Small intestine (tissue), 7 donors: ENCODE measurements around the gene CYP46A1. TPM values are rescaled to one million over a fixed set of nuclear protein-coding genes. Genes with fewer than 3 reads are reported as not detected.

Source experiments
- DNase-seq, 2 donors: peaks; one replicate each; pipeline versions ENCODE4 v3.0.0 to v3.0.0-alpha.2; 2013
- FAIRE-seq: peaks from 2 replicates; lab custom pipeline; 2012; peaks lifted over from hg19 to GRCh38; lab: Jason Lieb, UNC
- H3K27ac ChIP-seq, 3 donors: one replicate each; pipeline ENCODE4 v1.5.1; 2013; ENCODE audit warnings: low read length in 2 of 3, mild to moderate bottlenecking in 2 of 3, control low read depth in 1 of 3, inconsistent platforms in 1 of 3, low read depth in 1 of 3, moderate library complexity in 1 of 3
- H3K27me3 ChIP-seq, 3 donors: one replicate each; pipeline ENCODE4 v1.6.1; 2013; ENCODE audit warnings: low read length in 3 of 3, inconsistent platforms in 1 of 3; ENCODE audit not compliant: control insufficient read depth in 3 of 3, insufficient read depth in 3 of 3
- H3K36me3 ChIP-seq, 3 donors: one replicate each; pipeline ENCODE4 v1.6.1; 2013; ENCODE audit warnings: low read length in 3 of 3, inconsistent platforms in 1 of 3, low read depth in 1 of 3, mild to moderate bottlenecking in 1 of 3, moderate library complexity in 1 of 3; ENCODE audit not compliant: control insufficient read depth in 3 of 3, insufficient read depth in 2 of 3
- H3K4me1 ChIP-seq, 3 donors: one replicate each; pipeline ENCODE4 v1.6.1; 2013; ENCODE audit warnings: low read length in 2 of 3, inconsistent platforms in 1 of 3, low read depth in 1 of 3, mild to moderate bottlenecking in 1 of 3, moderate library complexity in 1 of 3; ENCODE audit not compliant: control insufficient read depth in 3 of 3, insufficient read depth in 2 of 3
- H3K4me3 ChIP-seq, 3 donors: one replicate each; pipeline ENCODE4 v1.5.1; 2013; ENCODE audit warnings: low read length in 3 of 3, control low read depth in 1 of 3, inconsistent platforms in 1 of 3, low read depth in 1 of 3, mild to moderate bottlenecking in 1 of 3, moderate library complexity in 1 of 3
- H3K9me3 ChIP-seq, 2 donors: one replicate each; pipeline ENCODE4 v1.6.1; 2013; ENCODE audit warnings: low read depth in 1 of 2, low read length in 1 of 2; ENCODE audit not compliant: control insufficient read depth in 2 of 2, insufficient read depth in 1 of 2
- WGBS, 3 donors: extraction: QIAGEN DNeasy Blood & Tissue Kit; methylation state at CpG; one replicate each; pipeline ENCODE4 v1.1.7; 2013; 5-methylcytosine and 5-hydroxymethylcytosine counted together
- polyA plus RNA-seq, 4 donors: library from polyadenylated mRNA; stranded (reverse) in 3 of 4; unstranded in 1 of 4; fragments of 200-250 nt in 3 of 4; fragments of 120-200 nt in 1 of 4; gene quantifications; one replicate each; pipeline versions ENCODE4 v1.2.1 to v1.2.3, GENCODE V29; 2013
- donor health status: healthy with polysubstance abuse.
- donor health status: control.
- donor health status: control.
- donor health status: Bipolar disorder and iron deficiency.
- donor health status: healthy.

Gene CYP46A1
- polyA plus RNA-seq, 4 donors: 0.64 to 0.96 TPM; not detected in 2

DNA sequence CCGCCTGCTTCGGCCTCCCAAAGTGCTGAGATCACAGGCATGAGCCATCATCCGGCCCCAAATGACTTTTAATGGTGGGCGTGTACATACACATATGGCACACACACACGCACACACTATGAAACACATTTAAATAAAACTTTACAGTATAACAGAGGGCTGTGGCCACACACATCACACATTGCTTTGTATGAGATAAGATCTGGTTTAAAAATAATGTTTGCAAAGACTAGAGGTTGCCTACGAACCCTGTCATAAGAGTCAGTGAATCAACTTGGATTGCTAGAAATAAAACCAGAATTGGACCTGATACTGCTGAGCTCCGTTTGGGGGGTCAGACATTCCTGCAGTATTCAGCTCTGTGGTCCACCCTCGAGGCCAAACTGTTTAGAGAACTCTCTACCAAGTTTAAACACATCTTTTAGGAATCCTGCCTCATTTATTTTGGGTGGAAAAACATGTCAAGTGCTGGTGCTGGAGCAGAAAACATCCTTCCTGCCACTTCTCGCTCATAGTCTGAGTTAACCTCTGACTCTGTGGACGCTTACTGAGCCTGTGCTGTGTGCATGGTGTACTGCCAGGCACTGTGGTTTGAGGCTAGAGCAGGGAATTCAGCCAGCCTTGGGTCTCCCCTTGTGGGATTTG lies 61.3 kb downstream of the CYP46A1 start:
- H3K4me3 ChIP-seq: no peak overlapping the region
- H3K9me3 ChIP-seq: no peaks in the 10 kb centered on the region
- H3K27ac ChIP-seq: peak overlapping the region in 2 of 3 donors; percentile 9 to 75
- H3K4me1 ChIP-seq: peaks cover 0 to 11% (median 0%) of the 10 kb centered on the region in 3 donors
- FAIRE-seq (no peak), DNase-seq (peak in 1 of 2 donors; percentile 8)
- no peaks in the 10 kb centered on the region for H3K36me3 ChIP-seq
- H3K27me3 ChIP-seq: peaks cover 0 to 2% (median 0%) of the 10 kb centered on the region in 3 donors
- 45 to 54% (median 48%) methylated on average over 10 of the region's 10 CpGs for WGBS, 3 donors

DNA sequence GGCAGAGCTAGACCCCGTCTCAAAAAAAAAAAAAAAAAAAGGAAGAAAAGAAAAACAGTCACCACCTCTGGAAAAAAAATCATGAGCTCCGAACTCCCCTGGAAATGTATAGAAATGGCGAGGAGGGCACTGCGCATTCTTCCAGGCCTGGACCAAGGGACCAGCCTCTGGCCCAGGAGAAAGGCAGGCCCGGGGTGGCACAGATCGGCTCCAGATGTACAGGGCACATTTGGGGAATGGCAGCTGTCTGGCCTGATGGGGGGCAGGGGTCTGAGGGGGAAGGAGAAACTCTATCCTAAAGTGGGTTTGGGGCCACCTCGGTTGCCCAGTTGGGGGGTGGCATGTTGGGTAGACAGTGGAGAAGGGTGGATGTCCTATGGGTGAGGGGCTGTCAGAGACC lies 63.1 kb downstream of the CYP46A1 start:
- H3K4me3 ChIP-seq: no peak overlapping the region
- peak overlapping the region in 1 of 3 donors; percentile 29 for H3K27ac ChIP-seq
- H3K9me3 ChIP-seq: no peaks in the 10 kb centered on the region
- peaks cover 0 to 8% (median 2%) of the 10 kb centered on the region in 3 donors for H3K4me1 ChIP-seq
- H3K27me3 ChIP-seq: peaks cover 0 to 2% (median 0%) of the 10 kb centered on the region in 3 donors
- DNase-seq: no peak
- no peaks in the 10 kb centered on the region for H3K36me3 ChIP-seq
- WGBS, 3 donors: 74 to 79% (median 78%) methylated on average over 6 to 7 of the region's 7 CpGs
- no peak for FAIRE-seq

- Histone ChIP-seq H3K4me3 (no peak overlapping the region), H3K27ac (no peak overlapping the region), H3K9me3 (no peaks in the 10 kb centered on the region), H3K4me1 (peaks cover 0 to 12% (median 2%) of the 10 kb centered on the region in 3 donors), H3K27me3 (peaks cover 0 to 2% (median 0%) of the 10 kb centered on the region in 3 donors), H3K36me3 (no peaks in the 10 kb centered on the region)
- no peak for DNase-seq
- WGBS, 3 donors: 45 to 81% (median 59%) methylated on average over 22 of the region's 22 CpGs
- no peak for FAIRE-seq
Observed at GRCh38 chr14:99747582-99748330, 63.7 kb downstream of the CYP46A1 start.

DNA sequence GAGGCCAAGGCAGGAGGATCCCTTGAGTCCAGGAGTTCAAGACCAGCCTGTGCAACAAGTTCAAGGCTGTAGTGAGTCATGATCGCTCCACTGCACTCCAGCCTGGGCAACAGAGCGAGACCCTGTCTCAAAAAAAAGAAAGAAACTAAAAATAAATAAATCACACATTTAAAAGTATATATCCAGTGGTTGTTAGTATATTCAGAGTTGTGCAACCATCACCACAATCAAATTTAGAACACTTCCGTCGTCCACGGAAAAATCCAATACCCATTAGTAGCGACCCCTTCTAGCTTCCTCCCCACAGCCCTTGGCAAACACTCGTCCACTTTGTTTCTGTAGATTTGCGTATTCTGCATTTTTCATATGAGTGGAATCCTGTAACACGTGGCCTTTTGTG lies 64.4 kb downstream of the CYP46A1 start:
- FAIRE-seq: no peak

GRCh38 chr14:99749142-99749541 lies 65.0 kb downstream of the CYP46A1 start:
- Histone ChIP-seq H3K36me3 (no peaks in the 10 kb centered on the region), H3K4me3 (no peak overlapping the region), H3K27ac (no peak overlapping the region), H3K4me1 (peaks cover 0 to 20% (median 4%) of the 10 kb centered on the region in 3 donors), H3K27me3 (peaks cover 0 to 2% (median 0%) of the 10 kb centered on the region in 3 donors), H3K9me3 (no peaks in the 10 kb centered on the region)
- FAIRE-seq: no peak
- DNase-seq: no peak
- 73 to 85% (median 79%) methylated on average over 13 of the region's 13 CpGs for WGBS, 3 donors

More for the DNA sequence above, 64.4 kb downstream of the CYP46A1 start:
- Histone ChIP-seq H3K9me3 (no peaks in the 10 kb centered on the region), H3K36me3 (no peaks in the 10 kb centered on the region), H3K27ac (no peak overlapping the region), H3K4me1 (peaks cover 0 to 19% (median 4%) of the 10 kb centered on the region in 3 donors), H3K27me3 (peaks cover 0 to 2% (median 0%) of the 10 kb centered on the region in 3 donors), H3K4me3 (no peak overlapping the region)
- no peak for DNase-seq
- WGBS, 3 donors: 73 to 82% (median 77%) methylated on average over 9 of the region's 9 CpGs

DNA sequence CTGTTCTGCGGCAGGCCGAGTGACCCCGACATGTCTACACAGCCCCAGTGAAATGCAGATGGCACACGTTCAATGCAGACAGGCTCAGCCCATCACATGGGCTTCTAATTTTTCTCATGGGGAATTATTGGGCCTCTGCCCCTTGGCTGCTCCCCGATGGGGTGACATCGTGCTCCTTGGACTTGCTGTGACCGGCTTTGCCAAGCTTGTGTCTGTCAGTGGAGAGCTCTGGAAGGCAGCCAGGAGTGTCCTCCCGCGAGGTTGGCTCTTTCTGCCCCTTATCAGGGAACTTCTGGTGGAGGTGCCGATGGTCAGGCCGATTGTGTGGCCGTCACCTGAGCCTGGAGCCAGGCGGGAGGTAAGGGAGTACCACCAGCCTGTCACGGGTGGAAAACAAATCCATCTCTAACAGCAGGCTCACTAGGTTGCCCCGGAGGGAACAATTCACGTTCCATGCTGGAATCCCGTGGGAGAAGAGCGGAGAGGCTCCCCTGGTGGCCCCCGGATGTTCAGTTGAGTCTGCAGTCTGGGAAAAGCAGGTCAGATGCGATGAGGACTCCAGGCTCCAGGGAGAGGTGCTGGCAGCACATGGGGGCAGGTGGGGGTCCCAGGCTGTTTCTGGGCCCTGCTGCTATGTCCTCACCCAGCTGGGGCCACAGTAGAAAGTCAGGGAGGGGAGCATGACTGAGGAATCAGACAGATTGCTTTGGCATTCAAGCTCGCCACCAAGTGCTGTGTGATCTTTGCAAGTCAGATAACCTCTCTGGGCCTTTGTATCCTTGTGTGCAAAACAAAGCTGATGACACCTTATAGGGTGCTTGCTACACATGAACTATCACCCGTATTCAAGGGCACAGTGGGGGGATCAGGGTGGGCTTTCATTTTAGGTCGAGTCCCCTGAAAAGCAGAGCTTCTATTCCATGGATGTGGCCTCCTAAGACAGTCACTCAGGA lies 65.9 kb downstream of the CYP46A1 start:
- Histone ChIP-seq H3K36me3 (no peaks in the 10 kb centered on the region), H3K27me3 (peaks cover 0 to 2% (median 0%) of the 10 kb centered on the region in 3 donors), H3K4me3 (no peak overlapping the region), H3K4me1 (peaks cover 0 to 29% (median 4%) of the 10 kb centered on the region in 3 donors), H3K27ac (no peak overlapping the region), H3K9me3 (no peaks in the 10 kb centered on the region)
- no peak for FAIRE-seq
- 34 to 50% (median 46%) methylated on average over 23 of the region's 23 CpGs for WGBS, 3 donors
- no peak for DNase-seq

DNA sequence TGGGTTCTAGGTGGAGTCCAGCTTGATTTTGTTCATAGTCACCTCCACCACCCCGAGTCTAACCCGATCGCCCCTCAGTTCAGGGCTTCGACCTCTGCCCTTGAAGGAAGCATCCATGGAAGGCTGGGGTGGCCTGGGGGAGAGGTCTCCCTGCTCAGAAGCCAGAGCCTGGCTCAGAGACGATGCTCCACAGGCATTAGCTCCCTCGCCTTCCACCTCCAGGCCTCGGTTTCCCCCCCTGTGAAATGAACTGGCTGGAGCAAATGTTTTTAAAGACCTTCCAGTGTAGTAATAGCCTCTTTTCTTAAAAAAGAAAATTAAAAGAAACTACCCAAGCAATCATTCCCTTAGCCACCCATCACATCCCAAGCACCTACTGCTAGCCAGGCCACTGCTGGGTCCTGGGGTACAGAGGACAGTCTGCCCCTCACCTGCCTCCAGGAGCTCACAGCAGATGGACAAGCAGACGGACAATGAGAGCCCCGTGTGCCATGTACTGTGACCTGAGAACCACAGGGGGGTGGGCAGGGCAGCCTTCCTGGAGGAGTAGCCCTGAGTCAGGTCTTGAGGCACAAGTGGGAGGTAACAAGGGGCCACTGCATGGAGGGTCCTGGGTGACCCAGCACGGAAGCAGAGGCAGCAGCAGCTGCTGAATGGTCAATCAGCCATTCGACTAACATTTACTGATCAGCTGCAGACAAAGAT lies 66.8 kb downstream of the CYP46A1 start:
- DNase-seq: no peak
- H3K9me3 ChIP-seq: no peaks in the 10 kb centered on the region
- peaks cover 0 to 2% (median 0%) of the 10 kb centered on the region in 3 donors for H3K27me3 ChIP-seq
- 62 to 89% (median 69%) methylated on average over 11 of the region's 11 CpGs for WGBS, 3 donors
- peak overlapping the region in 1 of 3 donors; percentile 11 for H3K27ac ChIP-seq
- no peak for FAIRE-seq
- H3K36me3 ChIP-seq: no peaks in the 10 kb centered on the region
- no peak overlapping the region for H3K4me3 ChIP-seq
- H3K4me1 ChIP-seq: peaks cover 0 to 32% (median 4%) of the 10 kb centered on the region in 3 donors
